GM18502 (cell line): ENCODE measurements around the gene AHNAK2.

ENCODE experiments used
- ATAC-seq: cut with Tn5 transposase; IDR thresholded peaks from one replicate; pipeline ENCODE4 v1.9.1; 2021; ENCODE audit warnings: mild to moderate bottlenecking; ENCODE audit not compliant: unreplicated experiment, poor library complexity

The AHNAK2 gene

DNA sequence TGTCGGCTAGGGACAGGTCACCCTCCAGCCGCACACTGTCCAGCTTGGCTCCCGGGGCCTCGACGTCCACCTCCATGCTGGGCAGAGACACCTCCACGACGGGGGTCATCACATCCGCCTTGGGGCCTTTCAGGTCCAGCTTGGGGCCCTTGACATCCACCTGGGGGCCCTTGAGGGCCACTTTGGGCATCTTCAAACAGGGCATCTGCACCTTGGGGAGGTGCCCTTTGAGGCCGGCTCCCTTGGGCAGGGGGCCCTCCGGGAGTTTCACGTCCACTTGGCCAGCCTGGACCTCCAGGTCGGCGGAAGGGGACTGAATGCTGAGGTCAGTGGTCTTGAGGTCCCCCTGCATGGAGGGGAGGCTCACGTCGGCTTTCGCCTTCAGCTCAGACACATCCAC, 35.6 kb downstream of the AHNAK2 start:
- ATAC-seq, result no peak

DNA sequence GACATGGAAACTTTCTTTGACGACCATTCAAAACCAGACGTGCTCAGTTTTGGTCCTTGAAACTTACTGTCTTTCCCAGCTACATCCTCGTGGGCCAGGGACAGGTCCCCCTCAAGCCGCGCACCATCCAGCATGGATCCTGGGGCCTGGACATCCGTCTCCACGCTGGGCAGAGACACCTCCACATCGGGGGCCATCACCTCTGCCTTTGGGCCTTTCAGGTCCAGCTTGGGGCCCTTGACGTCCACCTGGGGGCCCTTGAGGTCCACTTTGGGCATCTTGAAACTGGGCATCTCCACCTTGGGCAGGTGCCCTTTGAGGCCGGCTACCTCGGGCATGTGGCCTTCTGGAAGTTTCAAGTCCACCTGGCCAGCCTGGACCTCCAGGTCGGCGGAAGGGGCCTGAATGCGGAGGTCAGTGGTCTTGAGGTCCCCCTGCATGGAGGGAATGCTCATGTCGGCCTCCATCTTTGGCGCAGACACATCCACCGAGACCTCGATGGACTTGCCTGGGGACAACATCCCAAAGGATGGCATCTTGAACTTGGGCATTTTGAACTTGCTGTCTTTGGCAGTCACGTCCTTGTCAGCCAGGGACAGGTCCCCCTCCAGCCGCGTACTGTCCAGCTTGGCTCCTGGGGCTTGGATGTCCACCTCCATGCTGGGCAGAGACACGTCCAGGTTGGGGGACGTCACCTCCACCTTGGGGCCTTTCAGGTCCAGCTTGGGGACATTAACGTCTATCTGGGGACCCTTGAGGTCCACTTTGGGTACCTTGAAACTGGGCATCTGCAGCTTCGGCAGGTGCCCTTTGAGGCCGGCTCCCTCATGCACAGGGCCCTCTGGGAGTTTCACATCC, 36.4 kb downstream of the AHNAK2 start:
- no peak for ATAC-seq

DNA sequence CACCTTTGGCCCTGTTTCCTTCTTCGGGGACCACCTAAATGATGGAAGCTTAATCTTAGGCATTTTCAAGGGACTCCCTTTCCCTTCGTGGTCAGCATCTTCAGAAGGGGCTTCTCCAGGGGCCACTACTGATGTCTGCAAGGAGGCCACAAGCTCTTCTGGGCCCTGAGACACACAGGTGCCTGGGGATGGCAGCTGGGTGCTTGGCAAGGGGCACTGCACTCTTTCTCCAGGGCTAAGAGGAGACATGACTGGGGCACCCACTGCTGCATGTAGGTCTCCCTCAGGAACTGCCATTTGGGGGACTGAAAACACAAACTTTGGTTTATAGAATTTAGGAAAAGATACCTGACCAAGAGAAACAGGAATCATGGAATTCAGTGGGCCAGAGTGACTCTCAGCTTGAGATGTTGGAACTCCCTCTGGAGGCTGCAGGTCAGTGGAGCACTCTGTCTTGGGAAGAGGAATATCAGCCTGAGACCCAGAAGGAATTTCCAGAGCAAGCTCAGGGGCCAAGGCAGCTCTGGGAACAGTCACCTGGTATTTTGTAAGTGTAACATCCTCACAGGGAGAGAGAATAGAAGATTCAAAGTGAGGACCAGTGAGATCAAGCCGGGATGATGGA, 37.5 kb downstream of the AHNAK2 start:
- no peak for ATAC-seq

DNA sequence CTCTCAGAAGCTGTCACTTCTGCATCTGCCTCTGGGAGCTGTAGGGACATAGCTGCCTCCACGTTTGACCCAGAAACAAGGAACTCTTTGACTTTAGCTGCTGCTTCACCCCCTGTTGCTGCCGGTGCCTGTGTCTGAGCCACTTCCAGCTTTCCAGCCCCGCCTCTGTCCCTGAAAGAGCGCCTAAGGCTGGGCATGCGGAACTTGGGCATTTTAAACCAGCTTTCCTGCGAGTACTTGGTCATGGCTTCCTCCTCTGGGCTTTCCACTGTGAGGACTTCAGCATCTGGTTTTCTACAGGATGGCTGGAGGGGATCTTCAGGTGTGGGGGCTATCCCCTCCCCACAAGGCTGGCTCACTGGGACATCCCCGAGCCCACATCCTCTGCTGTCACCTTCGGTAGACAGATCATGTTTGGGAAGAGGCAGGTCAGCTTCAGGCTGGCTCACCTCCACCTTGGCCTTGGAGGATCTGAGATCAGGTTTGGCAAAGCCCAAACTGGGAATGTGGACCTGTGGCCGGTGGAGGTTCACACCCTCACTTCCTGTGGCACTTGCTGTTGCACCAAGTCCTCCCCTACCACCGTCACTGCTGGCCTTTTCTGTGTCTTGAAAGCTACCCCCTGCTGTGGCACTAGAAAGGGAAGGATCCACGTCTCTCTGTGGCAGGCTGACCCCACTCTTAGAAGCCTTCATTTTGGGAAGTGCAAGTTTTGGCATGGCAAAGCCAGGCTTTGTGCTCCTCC, 38.3 kb downstream of the AHNAK2 start:
- ATAC-seq, result no peak

DNA sequence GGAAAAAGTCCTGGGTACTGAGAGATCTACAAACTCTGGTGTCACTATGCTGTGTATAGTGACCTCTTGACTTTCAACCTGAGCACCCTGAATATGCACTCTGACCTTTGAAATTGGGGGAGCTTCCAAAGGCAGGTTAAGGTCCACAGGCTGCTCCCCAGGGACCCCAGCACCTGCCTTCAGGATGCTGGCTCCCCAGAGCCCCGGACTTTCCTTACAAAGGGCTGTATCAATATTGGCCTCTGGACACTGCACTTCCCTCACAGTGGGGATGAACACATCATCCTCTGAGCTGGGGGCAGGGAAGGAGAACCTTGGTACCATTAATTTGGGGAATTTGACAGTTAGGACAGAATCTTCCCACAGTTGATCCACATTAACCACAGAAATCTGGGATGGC, 39.2 kb downstream of the AHNAK2 start:
- ATAC-seq, result no peak

DNA sequence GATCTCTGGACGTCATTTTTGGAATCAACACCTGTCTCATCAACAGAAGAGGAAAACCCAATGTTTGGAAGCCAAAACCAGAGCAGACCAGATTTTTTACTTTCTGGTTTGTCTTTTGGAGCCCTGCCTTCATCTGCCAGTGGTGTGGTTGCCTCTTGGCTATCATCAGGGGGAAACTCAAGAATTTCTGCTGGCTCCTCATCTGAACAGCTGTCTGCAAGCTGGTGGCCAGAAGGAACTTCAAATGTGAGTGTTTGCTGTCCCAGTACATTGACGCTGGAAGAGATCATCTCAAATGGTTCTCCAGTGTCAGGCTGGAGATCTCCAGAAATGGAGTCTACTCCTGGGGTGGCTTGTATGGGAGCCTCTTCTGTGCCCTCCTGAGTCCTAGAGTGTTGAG, 39.7 kb downstream of the AHNAK2 start:
- ATAC-seq, result no peak

DNA sequence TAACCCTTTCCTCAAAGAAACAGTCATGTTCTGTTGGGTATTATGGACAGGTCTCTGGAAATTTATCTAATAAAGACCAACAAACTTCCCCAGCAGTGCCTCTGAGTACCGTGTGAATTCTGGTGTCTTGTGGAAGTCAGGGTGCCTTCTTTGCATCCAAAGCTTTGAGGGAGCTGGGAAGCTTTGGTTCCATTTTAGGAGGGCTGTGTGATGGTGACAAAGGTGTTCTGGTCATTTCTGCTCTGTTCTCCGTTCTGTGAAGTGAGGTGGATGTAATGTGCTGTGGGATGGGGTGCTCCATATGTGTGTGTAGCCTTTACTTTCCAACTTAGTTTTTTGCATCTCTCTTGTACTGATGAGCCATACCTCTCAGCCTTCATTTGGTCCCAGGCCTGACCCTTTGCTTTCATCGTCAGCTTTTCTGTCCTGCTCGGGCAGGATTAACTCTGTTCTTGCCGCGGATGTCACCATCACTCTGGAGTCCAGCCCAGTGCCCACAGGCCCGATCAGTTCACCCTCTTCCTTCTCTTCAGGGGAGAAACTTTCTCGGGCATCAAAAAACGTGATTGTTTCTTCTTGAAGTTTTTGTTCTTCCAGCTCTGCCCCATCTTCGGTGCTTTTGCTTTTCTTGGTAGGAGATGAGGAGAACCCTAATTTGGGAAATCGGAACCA, 40.3 kb downstream of the AHNAK2 start:
- no peak for ATAC-seq

DNA sequence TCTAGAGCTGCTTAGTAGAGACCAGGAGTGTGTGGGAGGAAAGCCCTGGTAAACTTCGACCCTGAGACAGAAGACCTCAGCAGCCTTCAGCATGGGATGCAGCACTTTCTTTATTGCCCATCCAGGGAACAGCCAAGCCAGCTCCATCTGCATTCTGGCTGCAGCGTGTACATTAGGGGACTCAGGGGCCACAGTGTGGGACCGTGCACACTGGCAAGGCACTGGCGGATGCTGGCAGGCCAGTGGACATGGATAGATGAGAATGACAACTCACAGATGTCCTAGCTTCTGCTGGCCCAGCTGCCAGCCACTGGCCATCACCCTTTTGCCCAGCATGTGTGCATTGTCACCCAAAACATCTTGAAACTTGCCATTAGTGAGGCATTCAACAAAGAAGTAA, 41.0 kb downstream of the AHNAK2 start:
- no peak for ATAC-seq

DNA sequence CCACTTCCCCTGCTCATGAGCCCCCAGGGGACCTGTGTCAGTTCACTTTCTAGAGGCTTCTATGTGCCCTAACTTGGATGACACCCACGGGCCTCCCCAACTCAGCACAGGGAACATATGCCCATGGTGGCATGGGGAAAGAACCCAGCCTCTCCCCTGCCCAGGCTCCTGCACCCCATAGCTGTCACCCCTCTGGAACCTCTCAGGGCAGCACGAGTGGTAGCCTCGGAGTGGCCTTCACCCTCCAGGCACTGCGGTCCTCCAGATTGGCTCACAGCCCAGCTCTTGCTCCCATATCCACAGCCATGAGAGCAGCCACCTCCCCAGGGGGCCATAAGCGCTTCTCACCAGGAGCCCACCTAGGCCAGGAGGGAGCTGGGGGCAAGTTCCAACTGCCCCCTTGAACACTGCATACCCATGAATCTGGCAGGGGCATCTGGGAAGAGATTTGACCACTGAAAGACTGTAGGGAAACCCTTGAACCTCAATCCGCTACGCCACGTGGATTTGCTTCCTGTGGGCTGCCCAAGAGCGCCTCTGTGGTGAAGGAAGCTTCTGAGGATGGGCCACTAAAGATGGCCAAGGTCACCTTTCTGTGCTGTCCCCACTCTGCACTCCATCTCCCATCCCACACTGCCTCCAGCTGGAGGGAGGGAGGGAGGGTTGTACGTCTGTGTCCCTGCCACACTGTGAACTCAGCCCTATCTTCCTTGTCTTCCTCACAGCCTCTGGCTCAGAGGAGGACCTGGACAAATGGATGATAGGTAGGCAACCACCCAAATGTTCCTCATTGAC, 41.6 kb downstream of the AHNAK2 start:
- ATAC-seq, result no peak

DNA sequence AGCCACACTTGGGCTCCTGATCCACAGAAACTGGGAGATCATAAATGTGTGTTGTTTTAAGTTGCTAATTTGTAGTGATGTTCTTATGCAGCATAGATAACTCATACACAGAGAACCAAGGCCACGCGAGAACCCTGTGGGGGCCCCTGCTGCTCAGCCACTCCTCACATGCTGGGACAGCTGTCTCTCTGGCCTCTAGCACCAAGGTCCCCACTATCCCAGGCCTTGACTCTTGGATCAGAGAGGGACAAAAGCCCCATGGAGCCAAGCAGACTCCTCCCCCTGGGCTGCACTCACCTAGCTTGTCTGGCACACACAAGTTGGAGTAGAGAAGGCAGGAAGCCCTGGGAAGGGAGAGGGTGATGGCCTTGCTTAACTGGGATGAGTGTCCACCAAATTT, 42.2 kb downstream of the AHNAK2 start:
- no peak for ATAC-seq

DNA sequence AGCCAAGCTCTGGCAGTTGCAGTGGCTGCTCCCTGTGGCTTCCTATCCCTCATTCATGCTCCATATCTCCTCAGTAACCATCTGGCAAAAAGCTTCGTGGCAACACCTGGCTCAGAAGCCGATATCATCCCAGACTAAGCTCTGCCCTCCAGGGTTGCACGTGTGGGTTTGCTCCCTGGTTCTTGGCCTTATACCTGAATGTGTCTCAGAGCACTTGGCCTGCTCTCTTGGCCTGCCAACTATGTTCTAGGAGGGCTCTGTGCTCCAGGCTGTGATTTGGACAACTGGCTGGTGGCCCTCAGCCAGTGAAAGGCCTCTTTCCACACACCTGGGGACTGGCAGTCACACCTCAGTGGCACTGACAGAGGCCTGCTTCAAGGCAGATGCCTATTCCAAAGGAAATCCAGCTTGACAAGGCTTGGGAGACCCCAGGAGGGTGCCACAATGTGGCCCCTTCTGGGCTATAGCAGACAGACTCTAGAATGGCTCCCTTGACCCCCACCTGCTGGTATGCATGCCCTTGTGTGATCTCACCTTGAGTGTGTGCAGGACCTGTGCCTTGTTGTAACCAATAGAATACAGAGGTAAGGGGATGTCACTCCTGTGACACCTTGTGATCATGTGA, 43.0 kb downstream of the AHNAK2 start:
- no peak for ATAC-seq

DNA sequence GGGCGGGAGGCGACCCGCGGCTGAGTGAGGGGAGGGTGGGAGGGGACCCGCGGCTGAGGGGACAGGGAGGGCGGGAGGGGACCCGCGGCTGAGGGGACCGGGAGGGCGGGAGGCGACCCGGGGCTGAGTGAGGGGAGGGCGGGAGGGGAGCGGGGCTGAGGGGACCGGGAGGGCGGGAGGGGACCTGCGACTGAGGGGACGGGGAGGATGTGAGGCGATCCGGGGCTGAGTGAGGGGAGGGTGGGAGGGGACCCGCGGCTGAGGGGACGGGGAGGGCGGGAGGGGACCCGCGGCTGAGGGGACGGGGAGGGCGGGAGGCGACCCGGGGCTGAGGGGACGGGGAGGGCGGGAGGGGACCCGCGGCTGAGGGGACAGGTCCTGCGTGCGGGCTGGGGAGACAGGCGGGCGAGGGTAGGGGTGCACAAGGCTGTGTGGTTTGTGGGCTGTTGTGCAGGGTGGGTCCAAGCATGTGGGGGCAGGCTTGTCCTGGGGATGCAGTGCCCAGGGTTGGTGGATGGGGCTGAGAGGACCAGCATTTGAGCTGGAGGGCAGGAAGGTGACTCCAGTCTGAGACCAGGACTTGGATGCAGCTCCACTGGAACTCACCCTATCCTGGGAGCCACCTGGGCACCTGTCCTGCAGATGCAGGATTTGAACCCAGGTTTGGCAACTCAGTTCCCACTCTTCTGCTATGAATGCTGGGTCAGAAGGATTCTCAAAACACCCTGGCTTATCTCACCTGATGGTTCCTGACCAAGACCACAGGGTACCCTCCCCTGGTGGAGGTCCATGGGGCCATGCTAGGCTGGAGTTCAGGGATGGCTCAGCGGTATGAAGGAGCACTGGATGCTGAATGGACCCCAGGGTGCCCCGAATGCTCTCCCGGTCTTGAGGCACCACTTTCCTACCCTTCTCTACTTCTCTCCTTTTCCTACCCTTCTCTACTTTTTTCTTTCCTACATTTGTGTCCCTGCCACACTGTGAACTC, 44.1 kb downstream of the AHNAK2 start:
- no peak for ATAC-seq

DNA sequence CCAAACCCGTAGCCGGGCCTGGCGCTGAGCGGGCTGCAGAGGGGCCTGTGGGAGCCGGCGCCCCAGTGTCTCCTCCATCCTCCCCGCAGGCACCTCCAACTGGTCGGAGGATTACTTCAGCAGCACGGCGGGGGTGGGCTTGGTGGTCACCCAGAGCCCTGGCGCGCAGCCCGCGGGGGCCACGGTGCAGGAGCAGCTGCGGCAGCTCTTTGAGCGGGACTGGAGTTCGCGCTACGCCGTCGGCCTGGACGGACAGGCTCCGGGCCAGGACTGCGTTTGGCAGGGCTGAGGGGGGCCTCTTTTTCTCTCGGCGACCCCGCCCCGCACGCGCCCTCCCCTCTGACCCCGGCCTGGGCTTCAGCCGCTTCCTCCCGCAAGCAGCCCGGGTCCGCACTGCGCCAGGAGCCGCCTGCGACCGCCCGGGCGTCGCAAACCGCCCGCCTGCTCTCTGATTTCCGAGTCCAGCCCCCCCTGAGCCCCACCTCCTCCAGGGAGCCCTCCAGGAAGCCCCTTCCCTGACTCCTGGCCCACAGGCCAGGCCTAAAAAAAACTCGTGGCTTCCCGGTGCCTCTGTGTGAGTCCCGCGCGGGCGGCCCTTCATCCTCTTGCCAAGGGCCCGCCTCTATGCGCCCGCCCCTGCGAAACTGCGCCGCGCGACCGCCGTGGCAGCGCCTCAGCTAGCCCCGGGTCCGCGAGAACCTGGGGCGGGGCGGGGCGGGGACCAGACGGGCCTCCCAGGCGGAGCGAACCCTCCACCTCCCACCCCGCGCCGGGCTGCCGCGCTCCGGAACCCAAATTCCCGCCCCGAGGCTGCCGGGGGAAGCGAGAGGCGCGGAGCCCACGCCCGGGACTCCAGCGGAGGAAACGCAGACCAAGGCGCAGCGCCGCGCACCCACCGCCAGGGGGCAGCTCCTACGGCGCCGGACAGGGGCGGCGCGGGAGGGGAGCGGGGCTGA, 45.2 kb downstream of the AHNAK2 start:
- ATAC-seq, result peak; percentile 68

DNA sequence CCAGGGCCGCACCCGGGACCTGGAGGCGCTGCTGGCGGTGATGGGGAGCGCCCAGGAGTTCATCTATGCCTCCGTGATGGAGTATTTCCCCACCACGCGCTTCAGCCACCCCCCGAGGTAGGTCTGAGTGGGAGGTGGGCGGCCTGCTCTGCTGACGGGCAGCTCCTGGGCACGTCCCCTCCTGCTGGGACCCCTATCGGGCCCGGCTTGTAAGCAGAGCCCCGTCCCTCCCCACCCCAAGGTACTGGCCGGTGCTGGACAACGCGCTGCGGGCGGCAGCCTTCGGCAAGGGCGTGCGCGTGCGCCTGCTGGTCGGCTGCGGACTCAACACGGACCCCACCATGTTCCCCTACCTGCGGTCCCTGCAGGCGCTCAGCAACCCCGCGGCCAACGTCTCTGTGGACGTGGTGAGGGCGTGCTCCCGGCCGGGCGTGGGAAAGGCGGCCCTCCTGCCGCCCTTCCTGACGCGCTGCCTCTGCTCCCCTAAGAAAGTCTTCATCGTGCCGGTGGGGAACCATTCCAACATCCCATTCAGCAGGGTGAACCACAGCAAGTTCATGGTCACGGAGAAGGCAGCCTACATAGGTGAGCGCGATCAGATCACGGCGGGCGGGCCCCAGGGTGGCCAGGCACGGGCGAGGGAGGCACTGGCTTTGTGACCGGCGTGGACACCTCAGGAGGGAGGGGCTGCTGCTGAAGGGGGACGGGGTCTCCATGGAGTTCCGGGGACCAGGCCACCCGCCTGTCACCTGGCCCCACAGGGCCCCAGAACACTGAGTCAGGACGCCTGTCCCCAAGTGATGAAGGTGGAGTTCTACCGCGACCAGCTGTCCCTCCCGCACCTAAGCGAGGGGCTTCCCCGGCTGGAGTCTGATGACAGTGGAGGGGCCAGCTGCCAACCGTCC, 46.2 kb downstream of the AHNAK2 start:
- ATAC-seq, result no peak

DNA sequence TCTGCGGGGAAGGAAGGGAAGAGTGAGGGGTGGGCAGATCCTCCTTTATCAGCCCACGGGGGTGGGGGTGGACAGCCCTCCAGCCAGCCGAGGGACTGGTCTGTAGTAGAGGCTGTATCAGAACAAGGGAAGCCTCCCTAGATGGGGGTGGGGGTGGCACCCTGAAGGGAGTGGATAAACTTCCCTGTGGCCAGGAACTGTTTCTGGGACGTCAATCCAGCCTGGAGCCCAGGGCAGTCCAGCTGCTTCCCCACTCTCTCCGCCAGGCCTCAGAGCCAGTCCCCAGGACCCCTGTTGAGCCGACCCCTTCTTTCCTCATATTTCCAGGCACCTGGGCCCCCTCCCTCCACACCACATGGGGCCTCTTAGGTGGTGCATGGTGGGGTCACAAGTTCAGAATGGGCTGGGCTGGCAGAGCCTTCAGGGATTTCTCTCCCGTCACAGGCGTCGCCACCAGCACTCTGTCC, 46.8 kb downstream of the AHNAK2 start:
- ATAC-seq, result no peak
